MCF 10A (cell line): Measurements from ENCODE around the gene C6orf58. TPM values are rescaled to one million over a fixed set of nuclear protein-coding genes. Genes with fewer than 3 reads are reported as not detected.

Experiments
- BruUV-seq: library from RNA; stranded (reverse); fragments of 400-500 nt; replicated peaks from 2 replicates; lab custom pipeline; 2021; lab: Mats Ljungman, UMichigan
- CTCF ChIA-PET: fragments of 300-600 bp; sonication (Branson Sonifier 250); formaldehyde crosslinking; extraction: SDS; loops from one replicate; lab custom pipeline; 2021; ENCODE audit warnings: antibody characterized with exemption, inconsistent platforms; lab: Yijun Ruan, JAX
- POLR2A ChIA-PET: fragments of 300-600, 350-650 bp; sonication (Branson Sonifier 250); formaldehyde crosslinking; extraction: SDS; loops from one replicate; lab custom pipeline; 2020; ENCODE audit warnings: antibody characterized with exemption, inconsistent platforms; lab: Yijun Ruan, JAX
- DNase-seq: peaks from one replicate; pipeline ENCODE4 v3.0.0-alpha.2; 2018; ENCODE audit not compliant: unreplicated experiment
- H3K27ac Mint-ChIP-seq: one replicate; pipeline ENCODE4 v1.8.0; 2022; ENCODE audit warnings: mild to moderate bottlenecking, low read depth, mixed read lengths; ENCODE audit not compliant: unreplicated experiment
- H3K27me3 Mint-ChIP-seq: one replicate; pipeline ENCODE4 v1.8.0; 2022; ENCODE audit warnings: mixed read lengths; ENCODE audit not compliant: insufficient read depth, unreplicated experiment
- H3K36me3 Mint-ChIP-seq: one replicate; pipeline ENCODE4 v1.8.0; 2022; ENCODE audit warnings: mild to moderate bottlenecking, moderate library complexity, mixed read lengths; ENCODE audit not compliant: insufficient read depth, unreplicated experiment
- H3K4me1 Mint-ChIP-seq: one replicate; pipeline ENCODE4 v1.8.0; 2022; ENCODE audit warnings: mixed read lengths; ENCODE audit not compliant: insufficient read depth, unreplicated experiment
- H3K4me3 Mint-ChIP-seq: one replicate; pipeline ENCODE4 v1.8.0; 2022; ENCODE audit warnings: mild to moderate bottlenecking, moderate library complexity, mixed read lengths; ENCODE audit not compliant: unreplicated experiment
- H3K9me3 Mint-ChIP-seq: one replicate; pipeline ENCODE4 v1.8.0; 2022; ENCODE audit warnings: mixed read lengths; ENCODE audit not compliant: unreplicated experiment
- intact Hi-C: fragments of 100-400 bp; cut with micrococcal nuclease; formaldehyde crosslinking; loops from 2 replicates; pipeline ENCODE4 v1.14.1; 2022
- total RNA-seq: library from RNA; stranded (reverse); gene quantifications from 2 replicates; pipeline ENCODE4 v1.2.3, GENCODE V29; 2022
- TF ChIP-seq, protein P1 (sequence below): fragments of 200-600 bp; IDR thresholded peaks from one replicate; pipeline ENCODE4 v1.8.0; 2022; ENCODE audit warnings: antibody characterized with exemption, mild to moderate bottlenecking; ENCODE audit not compliant: unreplicated experiment

The C6orf58 gene
- total RNA-seq, 1 experiment from 2014 or later = not detected

DNA sequence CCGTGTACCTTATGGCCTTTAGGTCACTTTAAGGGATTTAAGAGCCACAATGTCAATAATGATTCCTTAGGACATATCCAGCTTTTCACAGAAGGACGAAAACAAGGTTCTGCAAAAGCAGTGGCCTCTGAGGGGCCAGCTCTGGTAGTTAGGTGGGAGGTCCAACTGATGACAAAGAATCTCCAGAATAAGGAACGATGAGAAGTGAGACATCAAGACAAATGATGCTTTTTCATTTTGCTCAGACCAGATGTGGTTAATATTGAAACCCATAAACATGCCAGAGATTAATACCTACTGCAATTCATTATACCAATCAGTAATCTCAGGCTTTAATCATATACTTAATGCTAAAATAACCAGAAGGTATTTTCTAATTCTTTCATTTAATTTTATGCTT, 1.9 kb downstream of the C6orf58 start:
- ChIA-PET POLR2A (no interaction called here), CTCF (no interaction called here)
- Mint-ChIP-seq H3K4me3 (no peak overlapping the region), H3K27me3 (no peaks in the 10 kb centered on the region), H3K4me1 (peaks cover 7% of the 10 kb centered on the region), H3K27ac (no peak overlapping the region), H3K36me3 (no peaks in the 10 kb centered on the region), H3K9me3 (no peaks in the 10 kb centered on the region)
- TF ChIP-seq, protein P1, sequence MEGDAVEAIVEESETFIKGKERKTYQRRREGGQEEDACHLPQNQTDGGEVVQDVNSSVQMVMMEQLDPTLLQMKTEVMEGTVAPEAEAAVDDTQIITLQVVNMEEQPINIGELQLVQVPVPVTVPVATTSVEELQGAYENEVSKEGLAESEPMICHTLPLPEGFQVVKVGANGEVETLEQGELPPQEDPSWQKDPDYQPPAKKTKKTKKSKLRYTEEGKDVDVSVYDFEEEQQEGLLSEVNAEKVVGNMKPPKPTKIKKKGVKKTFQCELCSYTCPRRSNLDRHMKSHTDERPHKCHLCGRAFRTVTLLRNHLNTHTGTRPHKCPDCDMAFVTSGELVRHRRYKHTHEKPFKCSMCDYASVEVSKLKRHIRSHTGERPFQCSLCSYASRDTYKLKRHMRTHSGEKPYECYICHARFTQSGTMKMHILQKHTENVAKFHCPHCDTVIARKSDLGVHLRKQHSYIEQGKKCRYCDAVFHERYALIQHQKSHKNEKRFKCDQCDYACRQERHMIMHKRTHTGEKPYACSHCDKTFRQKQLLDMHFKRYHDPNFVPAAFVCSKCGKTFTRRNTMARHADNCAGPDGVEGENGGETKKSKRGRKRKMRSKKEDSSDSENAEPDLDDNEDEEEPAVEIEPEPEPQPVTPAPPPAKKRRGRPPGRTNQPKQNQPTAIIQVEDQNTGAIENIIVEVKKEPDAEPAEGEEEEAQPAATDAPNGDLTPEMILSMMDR = no peak
- intact Hi-C loops = no loop called here
- no TSS peak for BruUV-seq
- DNase-seq = no peak

DNA sequence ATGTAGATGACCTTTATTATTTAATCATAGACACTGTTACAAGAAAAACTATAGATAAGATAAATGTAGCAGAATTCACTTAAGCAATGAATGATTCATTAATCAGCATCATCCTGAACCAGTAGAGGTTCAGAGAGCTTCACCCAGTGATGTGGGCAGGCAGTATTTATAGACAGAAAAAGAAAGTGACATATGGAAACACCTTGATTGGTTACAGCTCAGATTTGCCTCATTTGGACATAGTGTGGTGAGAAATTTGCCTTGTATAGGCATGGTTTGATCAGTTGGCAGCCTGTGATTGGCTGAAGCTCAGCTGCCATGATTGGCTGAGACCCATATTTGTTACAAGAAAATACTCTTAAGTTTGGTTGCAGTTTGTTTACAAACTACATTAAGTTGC, 4.6 kb downstream of the C6orf58 start:
- H3K4me1 Mint-ChIP-seq = peaks cover 7% of the 10 kb centered on the region
- H3K4me3 Mint-ChIP-seq = no peak overlapping the region
- POLR2A ChIA-PET = no interaction called here
- no peaks in the 10 kb centered on the region for H3K27me3 Mint-ChIP-seq
- CTCF ChIA-PET = interaction anchor here (1.3 kb wide), 1 partner anchor 8 kb away, joined by 5 read pairs; no protein-coding TSS in a partner anchor
- BruUV-seq = no TSS peak
- no peaks in the 10 kb centered on the region for H3K9me3 Mint-ChIP-seq
- intact Hi-C loops = no loop called here
- H3K27ac Mint-ChIP-seq = no peak overlapping the region
- H3K36me3 Mint-ChIP-seq = no peaks in the 10 kb centered on the region
- TF ChIP-seq, protein P1 = no peak
- no peak for DNase-seq

DNA sequence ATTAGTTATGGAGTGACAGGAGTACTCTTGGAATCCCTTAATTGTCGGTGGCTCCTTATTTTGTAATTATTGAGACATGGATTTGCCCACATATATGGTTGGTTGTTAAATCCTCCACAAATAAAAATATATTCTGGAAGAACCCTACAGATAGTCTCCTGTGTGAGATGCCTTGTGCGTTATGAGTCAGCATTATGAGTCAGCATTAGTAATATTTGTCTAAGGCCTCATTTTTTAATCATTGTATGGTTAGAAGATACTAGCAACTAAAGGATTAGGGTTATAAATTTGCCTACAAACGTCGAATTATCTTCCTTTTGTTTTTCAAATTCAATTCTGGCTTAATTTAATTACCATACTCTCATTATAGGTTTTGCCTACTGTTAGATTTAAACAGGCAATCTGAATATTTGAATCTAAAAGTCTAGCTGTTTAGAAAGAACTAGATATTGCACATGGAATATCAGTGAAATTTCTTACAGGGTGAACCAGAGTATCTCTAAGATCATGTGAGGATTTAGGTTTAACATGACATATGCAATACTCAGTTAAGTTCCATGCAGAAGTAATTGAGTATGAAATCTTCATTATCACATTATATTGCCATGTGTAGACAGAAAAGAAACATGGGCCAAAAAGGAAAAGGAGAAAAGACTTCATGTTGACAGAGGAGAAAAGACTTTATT, 5.9 kb downstream of the C6orf58 start:
- BruUV-seq = no TSS peak
- CTCF ChIA-PET = interaction anchor here (0.6 to 1.6 kb wide), 5 partner anchors 9 to 936 kb away, joined by 3 to 4 read pairs (median 3); no protein-coding TSS in a partner anchor
- H3K27me3 Mint-ChIP-seq = no peaks in the 10 kb centered on the region
- intact Hi-C loops = no loop called here
- H3K4me1 Mint-ChIP-seq = peaks cover 7% of the 10 kb centered on the region
- H3K9me3 Mint-ChIP-seq = no peaks in the 10 kb centered on the region
- no peak overlapping the region for H3K4me3 Mint-ChIP-seq
- TF ChIP-seq, protein P1 = no peak
- no peak overlapping the region for H3K27ac Mint-ChIP-seq
- POLR2A ChIA-PET = no interaction called here
- DNase-seq = peak; percentile 72
- no peaks in the 10 kb centered on the region for H3K36me3 Mint-ChIP-seq

DNA sequence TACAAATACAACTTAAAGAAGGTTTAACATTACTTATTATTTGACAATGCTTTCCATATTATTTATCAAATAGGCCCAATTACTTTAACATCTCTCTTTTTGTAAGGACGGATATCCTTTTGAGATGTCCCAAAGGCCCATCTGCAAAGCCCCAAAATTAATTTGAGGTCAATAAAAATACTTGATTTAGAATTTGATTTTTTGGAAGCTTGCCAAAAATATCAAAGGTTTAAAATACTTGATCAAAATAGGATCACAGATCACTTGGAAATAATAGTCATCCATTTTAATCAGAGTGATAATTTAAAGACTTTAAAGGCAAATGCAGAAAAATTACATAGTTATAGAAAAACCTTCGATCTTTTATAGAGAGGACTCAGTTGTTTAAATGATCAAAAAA, 8.1 kb downstream of the C6orf58 start:
- Mint-ChIP-seq H3K36me3 (no peaks in the 10 kb centered on the region), H3K27ac (no peak overlapping the region), H3K27me3 (no peaks in the 10 kb centered on the region), H3K4me3 (no peak overlapping the region), H3K4me1 (peaks cover 7% of the 10 kb centered on the region), H3K9me3 (no peaks in the 10 kb centered on the region)
- DNase-seq = no peak
- ChIA-PET POLR2A (interaction anchor here (0.6 to 0.7 kb wide), 2 partner anchors 10 to 1062 kb away, joined by 3 read pairs; no protein-coding TSS in a partner anchor), CTCF (interaction anchor here (0.6 to 1.0 kb wide), 5 partner anchors 16 to 122 kb away, joined by 3 to 4 read pairs (median 3); no protein-coding TSS in a partner anchor)
- intact Hi-C loops = no loop called here
- BruUV-seq = no TSS peak
- TF ChIP-seq, protein P1 = no peak
